Adipocyte (in vitro differentiated cells): Measurements from ENCODE around the gene C3orf49.
A peak's percentile ranks its signal among the peaks of the same experiment; 100 is the strongest.

Experiments used
- DNase-seq: peaks from one replicate; pipeline ENCODE4 v3.0.0-alpha.2; 2015; ENCODE audit warnings: low read depth
- H3K27me3 ChIP-seq: replicated peaks from 2 replicates; pipeline ENCODE4 v1.7.0; 2013; ENCODE audit warnings: mild to moderate bottlenecking, low read length, moderate library complexity; ENCODE audit not compliant: control insufficient read depth, insufficient read depth
- H3K36me3 ChIP-seq: 2 replicates; pipeline ENCODE4 v1.7.0; 2013; ENCODE audit warnings: low read length, mild to moderate bottlenecking, moderate library complexity; ENCODE audit not compliant: control insufficient read depth, insufficient read depth, severe bottlenecking
- H3K4me1 ChIP-seq: 2 replicates; pipeline ENCODE4 v1.7.0; 2013; ENCODE audit warnings: mild to moderate bottlenecking, low read length, moderate library complexity; ENCODE audit not compliant: control insufficient read depth, insufficient read depth
- H3K4me3 ChIP-seq: 2 replicates; pipeline ENCODE4 v1.7.0; 2013; ENCODE audit warnings: mild to moderate bottlenecking, low read length, moderate library complexity
- H3K9ac ChIP-seq: 2 replicates; pipeline ENCODE4 v1.7.0; 2013; ENCODE audit warnings: mild to moderate bottlenecking, low read length, moderate library complexity
- H3K9me3 ChIP-seq: 2 replicates; pipeline ENCODE4 v1.7.0; 2013; ENCODE audit warnings: mild to moderate bottlenecking, low read length, moderate library complexity; ENCODE audit not compliant: control insufficient read depth

The C3orf49 gene

GRCh38 chr3:63851287-63851686 is 32.2 kb downstream of the C3orf49 start:
- Histone ChIP-seq H3K4me3 (no peak overlapping the region), H3K9ac (no peak overlapping the region), H3K36me3 (no peaks in the 10 kb centered on the region), H3K4me1 (peaks cover 10% of the 10 kb centered on the region), H3K27me3 (no peaks in the 10 kb centered on the region), H3K9me3 (no peaks in the 10 kb centered on the region)
- no peak for DNase-seq

- Histone ChIP-seq H3K36me3 (no peaks in the 10 kb centered on the region), H3K4me3 (no peak overlapping the region), H3K4me1 (peaks cover 10% of the 10 kb centered on the region), H3K9me3 (no peaks in the 10 kb centered on the region), H3K9ac (no peak overlapping the region), H3K27me3 (no peaks in the 10 kb centered on the region)
- DNase-seq = no peak
These were observed 34.0 kb downstream of the C3orf49 start for GRCh38 chr3:63853106-63853505.

GRCh38 chr3:63855333-63855940 is 36.3 kb downstream of the C3orf49 start:
- Histone ChIP-seq H3K4me3 (no peak overlapping the region), H3K4me1 (peaks cover 5% of the 10 kb centered on the region), H3K9me3 (no peaks in the 10 kb centered on the region), H3K36me3 (no peaks in the 10 kb centered on the region), H3K27me3 (no peaks in the 10 kb centered on the region), H3K9ac (no peak overlapping the region)
- no peak for DNase-seq

GRCh38 chr3:63857311-63857710 is 38.2 kb downstream of the C3orf49 start:
- Histone ChIP-seq H3K4me3 (no peak overlapping the region), H3K9me3 (no peaks in the 10 kb centered on the region), H3K27me3 (no peaks in the 10 kb centered on the region), H3K9ac (no peak overlapping the region), H3K4me1 (peaks cover 4% of the 10 kb centered on the region), H3K36me3 (no peaks in the 10 kb centered on the region)
- DNase-seq = no peak

GRCh38 chr3:63860776-63861175 is 41.7 kb downstream of the C3orf49 start:
- H3K9ac ChIP-seq = no peak overlapping the region
- H3K4me3 ChIP-seq = no peak overlapping the region
- no peak for DNase-seq
- H3K9me3 ChIP-seq = no peaks in the 10 kb centered on the region
- H3K27me3 ChIP-seq = no peaks in the 10 kb centered on the region
- no peaks in the 10 kb centered on the region for H3K36me3 ChIP-seq
- H3K4me1 ChIP-seq = peaks cover 12% of the 10 kb centered on the region

- no peaks in the 10 kb centered on the region for H3K36me3 ChIP-seq
- H3K27me3 ChIP-seq = no peaks in the 10 kb centered on the region
- no peak overlapping the region for H3K4me3 ChIP-seq
- DNase-seq = no peak
- H3K9ac ChIP-seq = no peak overlapping the region
- no peaks in the 10 kb centered on the region for H3K9me3 ChIP-seq
- peaks cover 12% of the 10 kb centered on the region for H3K4me1 ChIP-seq
These were observed 42.2 kb downstream of the C3orf49 start for GRCh38 chr3:63861306-63861705.

- H3K4me1 ChIP-seq = peaks cover 12% of the 10 kb centered on the region
- H3K4me3 ChIP-seq = peak overlapping the region; percentile 91
- no peaks in the 10 kb centered on the region for H3K36me3 ChIP-seq
- peak overlapping the region; percentile 98 for H3K9ac ChIP-seq
- DNase-seq = no peak
- H3K9me3 ChIP-seq = no peaks in the 10 kb centered on the region
- no peaks in the 10 kb centered on the region for H3K27me3 ChIP-seq
These were observed 43.7 kb downstream of the C3orf49 start for GRCh38 chr3:63862804-63863149.

GRCh38 chr3:63863150-63864007 is 44.3 kb downstream of the C3orf49 start, which contains the start of the genes ATXN7 and THOC7:
Gene ATXN7, plus strand, starts transcription at chr3:63863867. Its CDS starts 48,732 bp downstream, at chr3:63912599.
Gene THOC7, minus strand, starts transcription at chr3:63863805. Its CDS starts 15 bp downstream, at chr3:63863790.
- Histone ChIP-seq H3K36me3 (no peaks in the 10 kb centered on the region), H3K9ac (peak within 1 kb of the TSS; percentile 98), H3K9me3 (no peaks in the 10 kb centered on the region), H3K4me1 (peaks cover 12% of the 10 kb centered on the region), H3K27me3 (no peaks in the 10 kb centered on the region), H3K4me3 (peak within 1 kb of the TSS; percentile 91)
- peak; percentile 87 for DNase-seq

GRCh38 chr3:63864008-63864964 is 45.2 kb downstream of the C3orf49 start:
- Histone ChIP-seq H3K27me3 (no peaks in the 10 kb centered on the region), H3K36me3 (no peaks in the 10 kb centered on the region), H3K4me1 (peaks cover 12% of the 10 kb centered on the region), H3K4me3 (peak overlapping the region; percentile 86), H3K9me3 (no peaks in the 10 kb centered on the region), H3K9ac (peak overlapping the region; percentile 85)
- peak; percentile 53 for DNase-seq

- peak overlapping the region; percentile 86 for H3K4me3 ChIP-seq
These were observed 45.8 kb downstream of the C3orf49 start for GRCh38 chr3:63864965-63865327.

GRCh38 chr3:63867225-63867624 is 48.1 kb downstream of the C3orf49 start:
- H3K27me3 ChIP-seq = no peaks in the 10 kb centered on the region
- no peak overlapping the region for H3K4me3 ChIP-seq
- no peaks in the 10 kb centered on the region for H3K9me3 ChIP-seq
- no peaks in the 10 kb centered on the region for H3K36me3 ChIP-seq
- H3K9ac ChIP-seq = no peak overlapping the region
- peaks cover 17% of the 10 kb centered on the region for H3K4me1 ChIP-seq
- no peak for DNase-seq

More at GRCh38 chr3:63864965-63865327, 45.8 kb downstream of the C3orf49 start:
- Histone ChIP-seq H3K27me3 (no peaks in the 10 kb centered on the region), H3K36me3 (no peaks in the 10 kb centered on the region), H3K9ac (peak overlapping the region; percentile 85), H3K9me3 (no peaks in the 10 kb centered on the region), H3K4me1 (peaks cover 12% of the 10 kb centered on the region)
- no peak for DNase-seq
